Measurements from ENCODE around the gene CACNA2D2. TPM values are rescaled to one million over a fixed set of nuclear protein-coding genes. Genes with fewer than 3 reads are reported as not detected.

The CACNA2D2 gene
- total RNA-seq, 2 donors from 2014 or later = 1.3 TPM

DNA sequence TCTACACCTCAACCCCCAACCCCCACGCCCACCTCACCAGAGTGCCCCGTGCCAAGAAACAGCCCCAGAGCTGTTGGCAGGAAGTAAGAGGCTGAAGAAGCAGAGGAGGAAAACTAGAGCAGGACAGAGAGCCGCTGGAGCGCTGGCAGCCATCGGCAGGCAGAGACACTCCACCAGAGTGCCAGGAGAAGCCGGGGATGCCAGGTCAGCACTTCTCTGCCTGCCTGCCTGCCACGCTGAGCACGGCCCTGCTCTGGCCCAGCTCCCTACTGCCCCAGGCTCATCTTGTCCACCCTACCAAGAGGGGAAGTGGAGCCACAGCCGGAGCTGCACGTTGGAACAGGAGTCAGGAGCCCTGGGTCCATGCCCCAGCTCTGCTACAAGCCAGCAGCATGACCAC lies 29.7 kb downstream of the CACNA2D2 start:
- Histone ChIP-seq H3K9me3 (no peaks in the 10 kb centered on the region), H3K27ac (no peak overlapping the region), H3K36me3 (replicated peaks in 1 of 2; ENCODE audit: insufficient read depth in 1 of 2, low read depth in 2 of 2) (no peaks in the 10 kb centered on the region), H3K4me1 (no peaks in the 10 kb centered on the region), H3K4me3 (no peak overlapping the region), H3K27me3 (no peaks in the 10 kb centered on the region)
- TF ChIP-seq, protein P1, sequence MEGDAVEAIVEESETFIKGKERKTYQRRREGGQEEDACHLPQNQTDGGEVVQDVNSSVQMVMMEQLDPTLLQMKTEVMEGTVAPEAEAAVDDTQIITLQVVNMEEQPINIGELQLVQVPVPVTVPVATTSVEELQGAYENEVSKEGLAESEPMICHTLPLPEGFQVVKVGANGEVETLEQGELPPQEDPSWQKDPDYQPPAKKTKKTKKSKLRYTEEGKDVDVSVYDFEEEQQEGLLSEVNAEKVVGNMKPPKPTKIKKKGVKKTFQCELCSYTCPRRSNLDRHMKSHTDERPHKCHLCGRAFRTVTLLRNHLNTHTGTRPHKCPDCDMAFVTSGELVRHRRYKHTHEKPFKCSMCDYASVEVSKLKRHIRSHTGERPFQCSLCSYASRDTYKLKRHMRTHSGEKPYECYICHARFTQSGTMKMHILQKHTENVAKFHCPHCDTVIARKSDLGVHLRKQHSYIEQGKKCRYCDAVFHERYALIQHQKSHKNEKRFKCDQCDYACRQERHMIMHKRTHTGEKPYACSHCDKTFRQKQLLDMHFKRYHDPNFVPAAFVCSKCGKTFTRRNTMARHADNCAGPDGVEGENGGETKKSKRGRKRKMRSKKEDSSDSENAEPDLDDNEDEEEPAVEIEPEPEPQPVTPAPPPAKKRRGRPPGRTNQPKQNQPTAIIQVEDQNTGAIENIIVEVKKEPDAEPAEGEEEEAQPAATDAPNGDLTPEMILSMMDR (IDR thresholded peaks at IDR 0.05) = no peak
- TF ChIP-seq POLR2A (IDR thresholded peaks at IDR 0.05) = no peak
- DNase-seq (peak in 1 of 4 donors; percentile 13), ATAC-seq (no peak)
- intact Hi-C loops (cut with DNase I) = no loop called here
- 44 to 65% methylated on average over 8 to 9 of the region's 10 CpGs for WGBS, 2 donors

DNA sequence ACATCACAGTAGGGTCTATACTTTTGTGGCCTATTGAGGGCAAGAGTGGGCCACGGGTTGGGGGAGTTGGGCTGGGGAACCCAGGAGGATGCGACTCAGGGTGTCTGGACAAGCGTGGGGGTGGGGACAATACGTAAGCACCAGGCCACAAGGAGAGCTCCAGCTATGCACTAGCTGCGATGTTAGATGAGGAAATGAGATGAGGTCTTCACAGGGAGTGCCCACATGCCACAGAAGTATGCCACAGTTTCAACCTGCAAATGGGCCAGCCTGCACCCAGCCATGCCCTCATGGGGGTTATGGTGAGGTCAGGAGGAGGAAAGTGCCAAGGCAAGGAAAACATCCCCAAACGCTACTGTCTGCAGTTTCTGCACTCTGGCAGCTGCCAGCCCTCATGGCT lies 30.5 kb downstream of the CACNA2D2 start:
- DNase-seq = no peak
- Histone ChIP-seq H3K27ac (no peak overlapping the region), H3K27me3 (no peaks in the 10 kb centered on the region), H3K4me1 (no peaks in the 10 kb centered on the region), H3K4me3 (no peak overlapping the region), H3K36me3 (replicated peaks in 1 of 2; ENCODE audit: insufficient read depth in 1 of 2, low read depth in 2 of 2) (no peaks in the 10 kb centered on the region), H3K9me3 (no peaks in the 10 kb centered on the region)
- intact Hi-C loops (cut with DNase I) = no loop called here
- TF ChIP-seq POLR2A (IDR thresholded peaks at IDR 0.05) = no peak
- TF ChIP-seq, protein P1 (IDR thresholded peaks at IDR 0.05) = no peak
- ATAC-seq = no peak
- 76 to 77% methylated on average over 6 of the region's 6 CpGs for WGBS, 2 donors

DNA sequence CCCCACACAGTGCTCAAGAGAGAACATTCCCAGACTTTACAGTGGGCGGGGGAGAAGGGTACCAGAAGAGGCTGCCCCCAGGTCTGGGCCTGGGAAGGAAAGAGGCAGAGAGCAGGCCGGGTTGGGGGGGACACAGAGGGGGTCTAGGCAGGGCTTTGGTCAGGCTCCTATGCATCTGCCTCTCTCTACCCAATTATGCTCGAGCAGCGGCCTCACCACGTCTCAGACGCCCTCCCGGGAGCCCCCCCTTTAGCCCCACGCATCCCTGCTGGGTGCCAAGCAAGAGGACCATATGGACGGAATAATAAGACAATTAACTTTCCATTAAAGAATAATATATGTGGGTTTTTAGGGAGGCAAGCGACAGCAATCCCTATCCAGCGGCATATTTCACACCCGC lies 32.8 kb downstream of the CACNA2D2 start:
- WGBS, 2 donors = 76 to 88% methylated on average over 11 to 12 of the region's 12 CpGs
- DNase-seq (no peak), ATAC-seq (no peak)
- H3K4me3 ChIP-seq = no peak overlapping the region
- H3K36me3 ChIP-seq (replicated peaks in 1 of 2; ENCODE audit: insufficient read depth in 1 of 2, low read depth in 2 of 2) = no peaks in the 10 kb centered on the region
- H3K9me3 ChIP-seq = no peaks in the 10 kb centered on the region
- intact Hi-C loops (cut with DNase I) = no loop called here
- H3K4me1 ChIP-seq = no peaks in the 10 kb centered on the region
- no peaks in the 10 kb centered on the region for H3K27me3 ChIP-seq
- H3K27ac ChIP-seq = no peak overlapping the region
- TF ChIP-seq POLR2A (IDR thresholded peaks at IDR 0.05) = no peak
- TF ChIP-seq, protein P1 (IDR thresholded peaks at IDR 0.05) = no peak

DNA sequence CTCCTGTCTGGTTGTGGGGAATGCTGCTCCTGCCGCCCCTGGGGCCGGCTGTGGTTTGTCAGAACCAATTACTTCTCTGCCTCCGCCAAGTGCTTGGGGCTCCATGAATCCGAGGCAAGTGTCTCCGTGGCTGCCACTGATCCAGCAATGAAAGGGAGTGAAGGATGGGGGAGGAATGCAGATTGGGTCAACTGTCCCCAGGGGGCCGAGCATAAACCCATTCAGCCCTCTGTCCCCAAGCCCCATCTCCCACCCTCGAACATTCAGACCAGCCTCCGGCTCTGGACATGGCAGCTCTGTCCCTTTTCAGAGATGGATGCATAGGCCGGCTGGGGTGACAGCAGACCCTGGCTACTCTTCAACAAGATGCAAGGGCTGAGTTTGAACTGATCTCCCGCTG lies 35.5 kb downstream of the CACNA2D2 start:
- TF ChIP-seq, protein P1 (IDR thresholded peaks at IDR 0.05) = no peak
- TF ChIP-seq POLR2A (IDR thresholded peaks at IDR 0.05) = no peak
- Histone ChIP-seq H3K4me1 (no peaks in the 10 kb centered on the region), H3K27ac (no peak overlapping the region), H3K4me3 (no peak overlapping the region), H3K9me3 (no peaks in the 10 kb centered on the region), H3K36me3 (replicated peaks in 1 of 2; ENCODE audit: insufficient read depth in 1 of 2, low read depth in 2 of 2) (no peaks in the 10 kb centered on the region), H3K27me3 (no peaks in the 10 kb centered on the region)
- intact Hi-C loops (cut with DNase I) = no loop called here
- DNase-seq = no peak
- no peak for ATAC-seq
- 66 to 80% methylated on average over 10 of the region's 10 CpGs for WGBS, 2 donors

DNA sequence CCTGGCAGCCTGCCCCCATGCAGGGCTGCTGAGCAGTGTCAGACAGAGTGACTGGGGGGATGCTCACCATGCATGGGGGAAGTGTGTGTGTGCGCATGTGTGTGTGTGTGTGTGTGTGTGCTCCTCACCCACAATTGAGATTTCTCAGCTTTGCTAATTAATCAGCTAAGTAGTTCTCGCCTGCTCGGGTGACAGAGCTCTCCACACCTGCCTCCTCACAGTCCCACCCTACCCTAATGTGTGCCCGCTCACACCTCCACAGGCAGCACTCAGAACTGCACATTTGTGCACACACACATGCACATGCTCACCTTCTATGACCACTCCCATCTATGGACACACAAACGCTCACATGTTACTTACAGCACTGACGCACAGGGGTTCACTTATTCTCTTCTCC lies 37.3 kb downstream of the CACNA2D2 start:
- DNase-seq (no peak), ATAC-seq (no peak)
- Histone ChIP-seq H3K9me3 (no peaks in the 10 kb centered on the region), H3K36me3 (replicated peaks in 1 of 2; ENCODE audit: insufficient read depth in 1 of 2, low read depth in 2 of 2) (no peaks in the 10 kb centered on the region), H3K4me3 (no peak overlapping the region), H3K27ac (no peak overlapping the region), H3K4me1 (no peaks in the 10 kb centered on the region), H3K27me3 (no peaks in the 10 kb centered on the region)
- 65 to 71% methylated on average over 4 to 6 of the region's 6 CpGs for WGBS, 2 donors
- TF ChIP-seq, protein P1 (IDR thresholded peaks at IDR 0.05) = no peak
- TF ChIP-seq POLR2A (IDR thresholded peaks at IDR 0.05) = no peak
- intact Hi-C loops (cut with DNase I) = no loop called here

Measured in body of pancreas (tissue), 4 donors.